Left ventricle myocardium inferior (tissue), 1 donor: ENCODE data around the gene LILRB3. TPM values are rescaled to one million over a fixed set of nuclear protein-coding genes. Genes with fewer than 3 reads are reported as not detected.

ENCODE experiments used
- DNase-seq: peaks from one replicate; pipeline ENCODE4 v3.0.0-alpha.2; 2020
- H3K27ac ChIP-seq: fragments of 200-600 bp; replicated peaks from 2 replicates; pipeline ENCODE4 v1.8.0; 2021
- H3K27me3 ChIP-seq: fragments of 200-600 bp; 2 replicates; pipeline ENCODE4 v1.8.0; 2021; ENCODE audit warnings: low read depth
- H3K36me3 ChIP-seq: fragments of 200-600 bp; 2 replicates; pipeline ENCODE4 v1.8.0; 2021
- H3K4me1 ChIP-seq: fragments of 200-600 bp; 2 replicates; pipeline ENCODE4 v1.8.0; 2021
- H3K4me3 ChIP-seq: fragments of 200-600 bp; 2 replicates; pipeline ENCODE4 v1.8.0; 2021; ENCODE audit warnings: mild to moderate bottlenecking, moderate library complexity
- H3K9me3 ChIP-seq: fragments of 200-600 bp; replicated peaks from 2 replicates; pipeline ENCODE4 v1.8.0; 2021
- CTCF ChIP-seq: fragments of 200-600 bp; IDR thresholded peaks from 2 replicates; pipeline ENCODE4 v1.8.0; 2021; ENCODE audit warnings: antibody characterized with exemption, mild to moderate bottlenecking, borderline replicate concordance
- intact Hi-C: fragments of 100-400 bp; cut with micrococcal nuclease; formaldehyde crosslinking; loops from one replicate; pipeline ENCODE4 v1.11.0; 2022
- total RNA-seq: library from RNA; stranded (reverse); fragmentation: NEBNext Ultra II Directional; extraction: Animal tissue kit (Norgen Biotek cat#: 25700); gene quantifications from one replicate; pipeline ENCODE4 v1.2.1, GENCODE V29; 2021
- donor health status: DM: no; HTN: yes; CAD: no; lungs with severe emphysema.

LILRB3 gene
- total RNA-seq, 1 donor from 2014 or later, result 4.7 TPM

DNA sequence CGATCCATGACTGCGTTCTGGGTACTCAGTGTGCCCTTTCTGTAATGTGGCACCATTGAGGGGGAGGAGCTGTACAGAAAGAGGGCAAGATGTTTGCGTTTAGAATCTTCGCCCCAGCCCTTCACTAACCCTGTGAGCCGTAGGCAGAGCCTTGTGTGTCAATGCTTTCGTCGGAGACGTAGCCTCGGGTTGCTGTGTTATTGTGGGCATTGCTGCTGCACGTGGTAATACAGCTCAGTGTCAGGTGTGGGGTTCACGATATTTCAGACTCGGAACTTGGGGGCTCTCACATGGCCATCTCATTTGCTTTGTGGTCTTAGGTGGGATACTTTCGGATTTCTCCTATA, 16.0 kb downstream of the LILRB3 start:
- Histone ChIP-seq H3K27ac (peak overlapping the region; percentile 62), H3K4me1 (peaks cover 96% of the 10 kb centered on the region), H3K9me3 (no peaks in the 10 kb centered on the region), H3K36me3 (peaks cover 65% of the 10 kb centered on the region), H3K27me3 (no peaks in the 10 kb centered on the region), H3K4me3 (peak overlapping the region; percentile 6)
- intact Hi-C loops, result no loop called here
- TF ChIP-seq CTCF, result no peak
- no peak for DNase-seq

GRCh38 chr19:54206030-54206830, 16.6 kb downstream of the LILRB3 start:
- TF ChIP-seq CTCF, result no peak
- H3K27me3 ChIP-seq, result no peaks in the 10 kb centered on the region
- H3K9me3 ChIP-seq, result no peaks in the 10 kb centered on the region
- H3K4me1 ChIP-seq, result peaks cover 100% of the 10 kb centered on the region
- peak overlapping the region; percentile 62 for H3K27ac ChIP-seq
- DNase-seq, result no peak
- H3K36me3 ChIP-seq, result peaks cover 71% of the 10 kb centered on the region
- peak overlapping the region; percentile 6 for H3K4me3 ChIP-seq
- intact Hi-C loops, result no loop called here

- H3K4me3 ChIP-seq, result peak overlapping the region; percentile 4
- TF ChIP-seq CTCF, result no peak
Measured at GRCh38 chr19:54204767-54205468, 17.9 kb downstream of the LILRB3 start.

DNA sequence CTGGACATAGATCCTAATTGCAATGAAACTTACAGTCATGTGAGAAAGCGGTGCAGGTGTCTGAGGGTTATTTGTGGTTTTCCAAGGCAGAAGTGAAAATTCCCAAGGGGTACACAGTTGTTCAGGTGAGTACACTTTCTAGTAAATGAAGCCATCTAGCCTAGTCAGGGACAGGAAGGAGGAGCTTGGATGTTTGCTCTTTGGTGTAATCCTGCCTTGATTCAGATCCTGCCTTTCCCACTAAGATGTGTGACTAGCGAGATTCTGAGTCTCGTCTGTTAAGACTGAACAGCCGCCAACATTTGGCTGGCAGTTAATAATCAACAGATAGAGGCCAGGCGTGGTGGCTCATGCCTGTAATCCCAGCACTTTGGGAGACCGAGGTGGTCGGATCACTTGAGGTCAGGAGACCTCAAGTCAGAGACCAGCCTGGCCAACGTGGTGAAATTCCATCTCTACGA, 19.6 kb downstream of the LILRB3 start:
- Histone ChIP-seq H3K9me3 (no peaks in the 10 kb centered on the region), H3K36me3 (peaks cover 68% of the 10 kb centered on the region), H3K27me3 (no peaks in the 10 kb centered on the region), H3K27ac (no peak overlapping the region), H3K4me1 (peaks cover 84% of the 10 kb centered on the region), H3K4me3 (peak overlapping the region; percentile 97)
- no peak for TF ChIP-seq CTCF
- intact Hi-C loops, result no loop called here
- DNase-seq, result no peak

More at GRCh38 chr19:54204767-54205468, 17.9 kb downstream of the LILRB3 start:
- peaks cover 98% of the 10 kb centered on the region for H3K4me1 ChIP-seq
- intact Hi-C loops, result no loop called here
- H3K36me3 ChIP-seq, result peaks cover 71% of the 10 kb centered on the region
- no peaks in the 10 kb centered on the region for H3K27me3 ChIP-seq
- DNase-seq, result no peak
- no peaks in the 10 kb centered on the region for H3K9me3 ChIP-seq
- no peak overlapping the region for H3K27ac ChIP-seq

DNA sequence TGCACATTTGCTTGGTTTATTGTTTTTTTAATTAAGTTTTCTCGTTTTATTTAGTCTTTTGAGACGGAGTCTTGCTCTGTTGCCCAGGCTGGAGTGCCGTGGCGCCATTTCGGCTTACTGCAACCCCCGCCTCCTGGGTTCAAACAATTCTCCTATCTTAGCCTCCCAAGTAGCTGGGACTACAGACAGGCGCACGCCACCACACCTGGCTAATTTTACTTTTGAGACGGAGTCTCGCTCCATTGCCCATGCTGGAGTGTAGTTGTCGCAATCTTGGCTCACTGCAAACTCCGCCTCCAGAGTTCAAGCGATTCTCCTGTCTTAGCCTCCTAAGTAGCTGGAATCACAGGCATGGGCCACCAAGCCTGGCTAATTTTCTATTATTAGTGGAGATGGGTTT, 20.8 kb downstream of the LILRB3 start:
- peaks cover 72% of the 10 kb centered on the region for H3K4me1 ChIP-seq
- no peak for TF ChIP-seq CTCF
- H3K27me3 ChIP-seq, result no peaks in the 10 kb centered on the region
- no peak overlapping the region for H3K27ac ChIP-seq
- no peaks in the 10 kb centered on the region for H3K9me3 ChIP-seq
- peak overlapping the region; percentile 97 for H3K4me3 ChIP-seq
- no peak for DNase-seq
- H3K36me3 ChIP-seq, result peaks cover 56% of the 10 kb centered on the region
- intact Hi-C loops, result no loop called here
